Activated B cell treated with CpG ODN at 0.5 μM for 24 hours (primary cell): ENCODE data around the gene RSPO1. TPM values are rescaled to one million over a fixed set of nuclear protein-coding genes. Genes with fewer than 3 reads are reported as not detected.

Source experiments
- ATAC-seq: fragments of 200-7000 bp; cut with Tn5 transposase; one replicate; pipeline ENCODE4 v1.10.0; 2021; ENCODE audit warnings: low read depth, mild to moderate bottlenecking, moderate library complexity
- CTCF ChIA-PET: fragments of 350-600 bp; sonication (Branson Sonifier 250); formaldehyde crosslinking; loops from one replicate; lab custom pipeline; 2021; ENCODE audit warnings: antibody characterized with exemption; lab: Charles Lee
- POLR2A ChIA-PET: fragments of 350-600 bp; sonication (Branson Sonifier 250); formaldehyde crosslinking; loops from one replicate; lab custom pipeline; 2021; ENCODE audit warnings: antibody characterized with exemption; lab: Charles Lee
- DNase-seq: peaks from one replicate; pipeline ENCODE4 v3.0.0; 2022
- H3K27ac Mint-ChIP-seq: one replicate; pipeline ENCODE4 v1.8.0; 2020; ENCODE audit warnings: mixed read lengths
- H3K27me3 Mint-ChIP-seq: one replicate; pipeline ENCODE4 v1.8.0; 2021; ENCODE audit warnings: mixed read lengths
- H3K36me3 Mint-ChIP-seq: one replicate; pipeline ENCODE4 v1.8.0; 2021; ENCODE audit warnings: low read depth, mixed read lengths
- H3K4me1 Mint-ChIP-seq: one replicate; pipeline ENCODE4 v1.8.0; 2021; ENCODE audit warnings: mixed read lengths
- H3K4me3 Mint-ChIP-seq: one replicate; pipeline ENCODE4 v1.8.0; 2020; ENCODE audit warnings: mild to moderate bottlenecking, mixed read lengths
- H3K9me3 Mint-ChIP-seq: one replicate; pipeline ENCODE4 v1.8.0; 2020; ENCODE audit warnings: mixed read lengths
- intact Hi-C: fragments of 100-400 bp; cut with micrococcal nuclease; formaldehyde crosslinking; loops from one replicate; pipeline ENCODE4 v1.15.1; 2024
- total RNA-seq: library from RNA; stranded (reverse); gene quantifications from 2 replicates; pipeline ENCODE4 v1.2.3, GENCODE V29; 2022
- TF ChIP-seq, protein P1 (sequence below): fragments of 200-600 bp; IDR thresholded peaks from one replicate; pipeline ENCODE4 v1.8.0; 2022; ENCODE audit warnings: antibody characterized with exemption, mild to moderate bottlenecking

RSPO1 gene
- total RNA-seq, 1 donor from 2014 or later, result not detected

DNA sequence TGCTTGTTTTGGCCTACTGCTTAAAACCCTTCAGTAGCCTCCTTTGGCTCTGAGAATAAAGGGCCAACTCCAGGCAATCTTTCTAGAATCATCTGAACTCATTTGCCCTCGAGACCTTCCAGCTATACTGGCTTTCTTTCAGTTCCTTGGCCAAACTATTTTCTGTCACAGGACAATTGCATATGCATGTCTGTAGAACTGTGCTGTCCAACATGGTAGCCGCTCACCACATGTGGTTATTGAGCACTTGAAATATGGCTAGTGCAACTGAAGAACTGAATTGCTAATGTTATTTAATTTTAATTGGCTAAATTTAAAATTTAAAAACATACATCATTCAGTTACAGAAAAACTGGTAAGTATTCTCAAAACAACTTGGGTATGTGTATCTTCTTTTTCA is 24.7 kb downstream of the RSPO1 start:
- peaks cover 9% of the 10 kb centered on the region for H3K27me3 Mint-ChIP-seq
- no peaks in the 10 kb centered on the region for H3K36me3 Mint-ChIP-seq
- H3K4me1 Mint-ChIP-seq, result no peaks in the 10 kb centered on the region
- intact Hi-C loops, result loop anchor here (10.0 kb wide), 1 partner anchor 405 kb away; the partner anchor contains the start of gene UTP11
- no peak overlapping the region for H3K4me3 Mint-ChIP-seq
- CTCF ChIA-PET, result interaction anchor here (3.9 kb wide), 1 partner anchor 72 kb away, joined by 15 read pairs; no protein-coding TSS in a partner anchor
- ATAC-seq (no peak), DNase-seq (no peak)
- TF ChIP-seq, protein P1, sequence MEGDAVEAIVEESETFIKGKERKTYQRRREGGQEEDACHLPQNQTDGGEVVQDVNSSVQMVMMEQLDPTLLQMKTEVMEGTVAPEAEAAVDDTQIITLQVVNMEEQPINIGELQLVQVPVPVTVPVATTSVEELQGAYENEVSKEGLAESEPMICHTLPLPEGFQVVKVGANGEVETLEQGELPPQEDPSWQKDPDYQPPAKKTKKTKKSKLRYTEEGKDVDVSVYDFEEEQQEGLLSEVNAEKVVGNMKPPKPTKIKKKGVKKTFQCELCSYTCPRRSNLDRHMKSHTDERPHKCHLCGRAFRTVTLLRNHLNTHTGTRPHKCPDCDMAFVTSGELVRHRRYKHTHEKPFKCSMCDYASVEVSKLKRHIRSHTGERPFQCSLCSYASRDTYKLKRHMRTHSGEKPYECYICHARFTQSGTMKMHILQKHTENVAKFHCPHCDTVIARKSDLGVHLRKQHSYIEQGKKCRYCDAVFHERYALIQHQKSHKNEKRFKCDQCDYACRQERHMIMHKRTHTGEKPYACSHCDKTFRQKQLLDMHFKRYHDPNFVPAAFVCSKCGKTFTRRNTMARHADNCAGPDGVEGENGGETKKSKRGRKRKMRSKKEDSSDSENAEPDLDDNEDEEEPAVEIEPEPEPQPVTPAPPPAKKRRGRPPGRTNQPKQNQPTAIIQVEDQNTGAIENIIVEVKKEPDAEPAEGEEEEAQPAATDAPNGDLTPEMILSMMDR, result no peak
- no peaks in the 10 kb centered on the region for H3K9me3 Mint-ChIP-seq
- H3K27ac Mint-ChIP-seq, result no peak overlapping the region
- POLR2A ChIA-PET, result no interaction called here

DNA sequence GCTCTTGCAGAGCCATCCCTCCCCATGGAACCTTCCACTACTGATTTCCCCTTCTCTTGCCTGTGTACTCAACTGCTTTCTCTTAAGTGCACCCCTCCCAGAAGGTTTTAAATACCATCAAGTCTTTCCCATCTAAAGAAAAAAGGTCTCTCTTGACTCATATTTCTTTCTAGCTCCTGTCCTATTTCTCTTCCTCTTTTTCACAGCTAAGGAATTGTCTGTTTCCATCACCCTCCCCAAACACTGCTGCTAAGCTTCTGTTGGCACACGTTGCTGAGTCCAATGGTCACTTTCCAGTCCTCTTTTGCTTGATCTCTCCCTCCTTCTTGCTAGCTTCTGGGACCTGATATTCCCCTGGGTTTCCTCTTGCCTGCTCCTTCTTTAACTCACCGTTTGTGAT is 25.7 kb downstream of the RSPO1 start:
- Mint-ChIP-seq H3K9me3 (no peaks in the 10 kb centered on the region), H3K27me3 (peaks cover 9% of the 10 kb centered on the region), H3K27ac (no peak overlapping the region), H3K4me1 (no peaks in the 10 kb centered on the region), H3K36me3 (no peaks in the 10 kb centered on the region), H3K4me3 (no peak overlapping the region)
- ChIA-PET POLR2A (no interaction called here), CTCF (interaction anchor here (3.9 kb wide), 1 partner anchor 73 kb away, joined by 15 read pairs; no protein-coding TSS in a partner anchor)
- intact Hi-C loops, result loop anchor here (10.0 kb wide), 1 partner anchor 406 kb away; the partner anchor contains the start of gene UTP11
- DNase-seq (no peak), ATAC-seq (no peak)
- TF ChIP-seq, protein P1, result no peak

DNA sequence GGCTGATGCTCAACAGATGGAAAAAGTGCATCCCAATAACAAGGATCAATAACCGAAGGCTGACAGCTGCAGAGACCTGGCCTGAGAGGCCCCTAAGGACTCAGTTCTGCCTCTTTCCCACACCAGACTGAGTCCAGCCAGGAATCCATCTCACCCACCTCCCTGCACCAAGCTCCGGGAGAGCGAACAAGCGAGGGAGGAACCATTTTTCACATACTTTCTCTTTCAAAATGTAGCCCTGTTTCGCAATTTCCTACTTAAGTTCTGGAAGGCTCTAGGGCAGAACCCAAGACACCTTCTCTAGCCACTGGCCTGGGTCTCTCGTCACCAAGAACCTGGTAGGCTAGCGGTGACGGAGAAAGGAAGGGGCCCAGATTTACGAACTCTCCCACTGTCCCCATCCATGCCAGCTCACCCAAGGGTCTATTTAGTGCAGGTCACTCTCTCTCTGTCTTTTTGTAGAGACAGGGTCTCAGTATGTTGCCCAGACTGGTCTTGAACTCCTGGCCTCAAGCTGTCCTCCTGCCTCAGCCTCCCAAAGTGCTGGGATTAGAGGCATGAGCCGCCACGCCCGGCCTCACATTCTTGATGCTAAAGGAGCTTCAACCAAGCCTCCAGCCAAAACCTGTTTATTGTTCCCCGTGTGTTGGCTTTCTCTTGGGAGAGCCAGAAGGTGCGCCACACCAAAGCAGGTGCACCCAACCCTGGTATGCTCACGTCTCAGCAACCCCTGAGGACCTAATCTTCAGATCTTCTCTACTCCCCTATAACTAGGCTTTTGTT is 28.0 kb downstream of the RSPO1 start:
- ChIA-PET CTCF (interaction anchor here (1.5 to 3.9 kb wide), 2 partner anchors 12 to 75 kb away, joined by 3 to 15 read pairs; no protein-coding TSS in a partner anchor), POLR2A (no interaction called here)
- no peaks in the 10 kb centered on the region for H3K36me3 Mint-ChIP-seq
- TF ChIP-seq, protein P1, result no peak
- ATAC-seq (no peak), DNase-seq (no peak)
- H3K9me3 Mint-ChIP-seq, result no peaks in the 10 kb centered on the region
- intact Hi-C loops, result loop anchor here (10.0 kb wide), 1 partner anchor 408 kb away; the partner anchor contains the start of gene UTP11
- H3K27me3 Mint-ChIP-seq, result peaks cover 12% of the 10 kb centered on the region
- no peak overlapping the region for H3K4me3 Mint-ChIP-seq
- no peak overlapping the region for H3K27ac Mint-ChIP-seq
- peaks cover 4% of the 10 kb centered on the region for H3K4me1 Mint-ChIP-seq

DNA sequence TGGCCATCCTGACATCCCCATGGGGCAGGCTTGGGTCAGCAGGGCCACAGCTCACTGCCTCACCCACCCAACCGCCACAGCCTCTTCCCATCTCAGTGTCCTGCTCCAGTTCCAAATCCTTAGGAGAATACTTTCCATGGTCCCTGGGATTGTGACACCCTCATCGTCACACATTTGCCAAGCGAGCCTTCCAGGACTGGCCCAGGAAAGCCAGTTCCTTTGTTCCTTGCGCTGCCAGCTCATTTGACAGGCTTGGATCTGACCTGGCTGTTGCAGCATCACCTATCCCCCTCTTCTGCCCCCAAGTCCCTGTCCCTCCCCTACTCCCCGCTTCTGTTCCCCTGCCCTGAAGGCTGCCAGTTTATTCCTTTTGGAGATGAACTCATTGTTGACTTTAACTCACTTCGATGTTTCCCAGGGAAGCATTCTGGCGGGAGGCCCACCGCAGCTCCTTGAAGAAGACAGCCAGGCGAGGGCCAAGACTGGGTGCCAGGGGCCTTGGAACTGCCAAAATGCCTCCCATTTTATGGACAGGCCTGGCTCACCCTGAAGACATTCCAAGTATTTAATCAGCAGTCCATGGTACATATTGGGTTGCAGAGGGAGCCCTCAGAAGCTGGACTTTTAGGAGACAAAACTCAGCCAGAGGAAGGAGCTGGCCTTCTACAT is 28.8 kb downstream of the RSPO1 start:
- intact Hi-C loops, result loop anchor here (10.0 kb wide), 1 partner anchor 409 kb away; the partner anchor contains the start of gene UTP11
- H3K9me3 Mint-ChIP-seq, result no peaks in the 10 kb centered on the region
- ChIA-PET CTCF (interaction anchor here (1.5 to 8.9 kb wide), 3 partner anchors 13 to 76 kb away, joined by 3 to 181 read pairs (median 15); no protein-coding TSS in a partner anchor), POLR2A (no interaction called here)
- H3K4me1 Mint-ChIP-seq, result peaks cover 4% of the 10 kb centered on the region
- no peak for DNase-seq
- H3K27me3 Mint-ChIP-seq, result peaks cover 18% of the 10 kb centered on the region
- TF ChIP-seq, protein P1, result no peak
- no peak for ATAC-seq
- H3K27ac Mint-ChIP-seq, result no peak overlapping the region
- no peaks in the 10 kb centered on the region for H3K36me3 Mint-ChIP-seq
- H3K4me3 Mint-ChIP-seq, result no peak overlapping the region
